Globus pallidus (tissue), 1 donor: ENCODE measurements around the gene ACOT2.

Experiments used
- DNase-seq: peaks from one replicate; pipeline ENCODE4 v3.0.0-alpha.2; 2015; ENCODE audit warnings: low spot score

ACOT2 gene

DNA sequence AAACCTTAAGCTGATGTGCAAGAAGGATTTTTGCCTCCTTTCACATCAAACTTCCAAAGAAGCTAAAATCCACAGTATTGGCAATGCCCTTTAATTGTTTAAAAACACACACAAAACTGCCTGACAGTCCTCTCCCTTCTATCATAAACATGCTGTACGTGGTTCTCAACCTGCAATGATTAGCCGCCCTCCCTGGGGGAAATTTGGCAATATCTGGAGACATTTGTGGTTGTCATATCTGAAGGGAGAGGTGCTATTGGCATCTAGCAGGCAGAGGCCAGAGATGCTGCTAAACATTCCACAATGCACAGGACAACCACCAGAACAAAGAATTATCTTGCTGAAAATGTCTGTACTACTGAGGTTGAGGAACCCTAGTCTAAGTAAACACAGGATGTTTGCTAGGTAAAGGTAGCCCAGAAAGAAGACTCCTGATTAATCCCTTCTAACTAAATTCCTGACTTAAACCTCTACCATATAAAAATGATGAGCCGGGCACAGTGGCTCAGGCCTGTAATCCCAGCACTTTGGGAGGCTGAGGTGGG lies 44.5 kb downstream of the ACOT2 start:
- DNase-seq = no peak

DNA sequence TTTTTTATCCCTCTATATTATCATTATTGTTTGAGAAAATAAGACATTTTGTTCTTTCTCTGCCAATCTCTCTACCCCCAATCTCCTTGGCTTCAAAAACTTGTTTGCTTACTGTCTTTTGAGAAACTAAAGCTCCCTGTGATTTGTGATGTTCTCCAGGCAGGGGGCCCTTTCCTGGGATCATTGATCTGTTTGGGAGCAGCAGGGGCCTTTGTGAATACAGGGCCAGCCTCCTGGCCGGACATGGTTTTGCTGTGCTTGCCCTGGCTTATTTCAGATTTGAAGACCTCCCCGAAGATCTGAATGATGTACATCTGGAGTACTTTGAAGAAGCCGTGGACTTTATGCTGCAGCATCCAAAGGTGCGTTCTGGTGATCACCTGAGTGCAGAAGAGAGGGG lies 47.8 kb downstream of the ACOT2 start:
- no peak for DNase-seq

DNA sequence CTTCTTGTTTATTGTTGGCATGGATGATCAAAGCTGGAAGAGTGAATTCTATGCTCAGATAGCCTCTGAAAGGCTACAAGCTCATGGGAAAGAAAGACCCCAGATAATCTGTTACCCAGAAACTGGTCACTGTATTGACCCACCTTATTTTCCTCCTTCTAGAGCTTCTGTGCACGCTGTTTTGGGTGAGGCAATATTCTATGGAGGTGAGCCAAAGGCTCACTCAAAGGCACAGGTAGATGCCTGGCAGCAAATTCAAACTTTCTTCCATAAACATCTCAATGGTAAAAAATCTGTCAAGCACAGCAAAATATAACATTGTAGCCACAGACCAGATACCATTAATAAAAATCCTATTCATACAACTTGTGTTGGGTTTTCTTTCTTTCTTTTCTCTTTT lies 50.5 kb downstream of the ACOT2 start:
- DNase-seq = no peak

DNA sequence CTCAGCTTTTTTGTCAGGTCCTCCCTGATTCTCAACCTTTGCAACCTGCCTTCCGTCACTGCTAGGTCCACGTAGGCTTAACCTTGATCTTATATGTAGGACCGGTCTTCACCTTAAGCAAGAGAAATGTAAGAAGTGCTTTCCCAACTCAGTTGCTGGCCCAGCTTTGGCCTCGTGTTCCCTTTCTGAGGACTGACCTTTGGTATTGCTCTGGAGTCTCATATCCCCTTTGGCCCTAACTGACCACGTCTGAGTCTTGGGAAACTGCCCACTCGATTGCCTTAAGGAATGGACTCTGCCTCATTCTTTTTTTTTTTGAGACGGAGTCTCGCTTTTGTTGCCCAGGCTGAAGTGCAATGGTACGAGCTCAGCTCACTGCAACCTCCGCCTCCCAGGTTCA lies 51.3 kb downstream of the ACOT2 start:
- no peak for DNase-seq

DNA sequence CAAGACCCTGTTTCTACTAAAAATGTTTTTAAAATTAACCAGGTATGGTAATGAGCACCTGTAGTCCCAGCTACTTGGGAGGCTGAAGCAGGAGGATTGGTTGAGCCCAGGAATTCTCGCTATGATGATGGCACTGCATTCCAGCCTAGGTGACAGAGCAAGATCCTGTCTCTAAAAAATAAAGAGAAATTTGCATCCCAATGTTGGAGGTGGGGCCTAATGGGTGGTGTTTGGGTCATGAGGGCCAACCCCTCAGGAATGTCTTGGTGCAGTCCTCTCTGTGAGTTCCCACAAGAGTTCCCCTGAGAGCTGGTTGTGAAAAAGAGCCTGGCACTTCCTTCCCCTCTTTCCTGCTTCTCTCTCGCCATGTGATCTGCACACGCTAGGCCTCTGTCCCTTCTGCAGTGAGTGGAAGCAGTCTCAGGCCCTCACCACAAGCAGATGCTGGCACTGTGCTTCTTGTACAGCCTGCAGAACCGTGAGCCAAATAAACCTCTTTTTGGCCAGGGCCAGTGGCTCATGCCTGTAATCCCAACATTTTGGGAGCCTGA lies 54.6 kb downstream of the ACOT2 start:
- no peak for DNase-seq
